Measurements from ENCODE around the gene RPL4. TPM values are rescaled to one million over a fixed set of nuclear protein-coding genes. Genes with fewer than 3 reads are reported as not detected.

The RPL4 gene
- total and polyA plus RNA-seq, 2 donors (not counting 1 experiment from before 2014, with no cell fraction given), result 2,546 to 2,691 TPM

- ChIA-PET CTCF (interaction anchor here (1.6 kb wide), 1 partner anchor 160 kb away, joined by 3 read pairs; no protein-coding TSS in a partner anchor), POLR2A (no interaction called here)
- H3K27ac Mint-ChIP-seq, result no peak overlapping the region
- Histone ChIP-seq H3K36me3 (replicated peaks in 1 of 2; ENCODE audit: control extremely low read depth in 1 of 2, control insufficient read depth in 1 of 2, extremely low read depth in 1 of 2, insufficient read depth in 2 of 2, low read length in 1 of 2) (peaks cover 0 to 6% of the 10 kb centered on the region in 2 experiments), H2AFZ (ENCODE audit: insufficient read depth, low read depth, low read length, poor library complexity, severe bottlenecking) (no peak overlapping the region), H3K4me3 (ENCODE audit: control extremely low read depth in 1 of 5, extremely low read depth in 1 of 5, insufficient read depth in 1 of 5, low read depth in 2 of 5, low read length in 4 of 5) (no peak overlapping the region), H3K27me3 (replicated peaks in 1 of 4; ENCODE audit: control extremely low read depth in 1 of 4, control insufficient read depth in 3 of 4, insufficient read depth in 4 of 4, low read length in 3 of 4) (no peaks in the 10 kb centered on the region), H3K4me2 (replicated peaks; ENCODE audit: low read depth, low read length, poor library complexity, severe bottlenecking) (no peak overlapping the region), H3K9me3 (ENCODE audit: control extremely low read depth in 1 of 3, control insufficient read depth in 2 of 3, insufficient read depth in 1 of 3, low read length in 2 of 3) (no peaks in the 10 kb centered on the region), H3K27ac (ENCODE audit: low read length in 2 of 2) (no peak overlapping the region), H3K79me2 (ENCODE audit: control insufficient read depth, insufficient read depth, low read length) (no peaks in the 10 kb centered on the region), H3K4me1 (ENCODE audit: control insufficient read depth in 2 of 2, insufficient read depth in 2 of 2, low read length in 2 of 2) (peaks cover 6 to 12% of the 10 kb centered on the region in 2 donors), H4K20me1 (ENCODE audit: control insufficient read depth, insufficient read depth, low read length, poor library complexity, severe bottlenecking) (no peaks in the 10 kb centered on the region), H3K9ac (ENCODE audit: low read length) (no peak overlapping the region)
- 98% methylated on average over 4 of the region's 4 CpGs for WGBS (ENCODE audit: insufficient coverage)
- no peak for DNase-seq
- H3K4me3 Mint-ChIP-seq, result no peak overlapping the region
- no peaks in the 10 kb centered on the region for H3K27me3 Mint-ChIP-seq
- TF ChIP-seq EZH2 (IDR thresholded peaks at IDR 0.05; ENCODE audit: borderline replicate concordance, insufficient read depth, low read depth, low read length, poor library complexity, severe bottlenecking), result no peak
- TF ChIP-seq CTCF (IDR thresholded peaks at IDR 0.05), result no peak
- peaks cover 10% of the 10 kb centered on the region for H3K4me1 Mint-ChIP-seq
- ATAC-seq (ENCODE audit: low read depth), result no peak
- H3K9me3 Mint-ChIP-seq (ENCODE audit: insufficient read depth), result no peaks in the 10 kb centered on the region
- intact Hi-C loops (cut with micrococcal nuclease), result no loop called here
Measured at GRCh38 chr15:66476535-66476934, 28.1 kb downstream of the RPL4 start.

- Histone ChIP-seq H3K4me3 (ENCODE audit: control extremely low read depth in 1 of 5, extremely low read depth in 1 of 5, insufficient read depth in 1 of 5, low read depth in 2 of 5, low read length in 4 of 5) (no peak overlapping the region), H3K9me3 (ENCODE audit: control extremely low read depth in 1 of 3, control insufficient read depth in 2 of 3, insufficient read depth in 1 of 3, low read length in 2 of 3) (no peaks in the 10 kb centered on the region), H3K27ac (ENCODE audit: low read length in 2 of 2) (no peak overlapping the region), H4K20me1 (ENCODE audit: control insufficient read depth, insufficient read depth, low read length, poor library complexity, severe bottlenecking) (no peaks in the 10 kb centered on the region), H3K27me3 (replicated peaks in 1 of 4; ENCODE audit: control extremely low read depth in 1 of 4, control insufficient read depth in 3 of 4, insufficient read depth in 4 of 4, low read length in 3 of 4) (no peaks in the 10 kb centered on the region), H3K36me3 (replicated peaks in 1 of 2; ENCODE audit: control extremely low read depth in 1 of 2, control insufficient read depth in 1 of 2, extremely low read depth in 1 of 2, insufficient read depth in 2 of 2, low read length in 1 of 2) (peaks cover 0 to 4% of the 10 kb centered on the region in 2 experiments), H3K9ac (ENCODE audit: low read length) (no peak overlapping the region), H2AFZ (ENCODE audit: insufficient read depth, low read depth, low read length, poor library complexity, severe bottlenecking) (no peak overlapping the region), H3K79me2 (ENCODE audit: control insufficient read depth, insufficient read depth, low read length) (no peaks in the 10 kb centered on the region), H3K4me2 (replicated peaks; ENCODE audit: low read depth, low read length, poor library complexity, severe bottlenecking) (no peak overlapping the region), H3K4me1 (ENCODE audit: control insufficient read depth in 2 of 2, insufficient read depth in 2 of 2, low read length in 2 of 2) (peaks cover 11 to 17% of the 10 kb centered on the region in 2 donors)
- POLR2A ChIA-PET, result no interaction called here
- Mint-ChIP-seq H3K4me3 (no peak overlapping the region), H3K4me1 (peaks cover 16% of the 10 kb centered on the region), H3K9me3 (ENCODE audit: insufficient read depth) (no peaks in the 10 kb centered on the region), H3K27me3 (no peaks in the 10 kb centered on the region), H3K27ac (no peak overlapping the region)
- no CpG with 5 or more reads among the region's 3 CpGs for WGBS (ENCODE audit: insufficient coverage)
- TF ChIP-seq EZH2 (IDR thresholded peaks at IDR 0.05; ENCODE audit: borderline replicate concordance, insufficient read depth, low read depth, low read length, poor library complexity, severe bottlenecking) (no peak), CTCF (IDR thresholded peaks at IDR 0.05) (no peak)
- no peak for ATAC-seq (ENCODE audit: low read depth)
- intact Hi-C loops (cut with micrococcal nuclease), result no loop called here
- DNase-seq, result no peak
- CTCF ChIA-PET, result interaction anchor here (1.2 to 1.6 kb wide), 2 partner anchors 24 to 158 kb away, joined by 3 read pairs; no protein-coding TSS in a partner anchor
Measured at GRCh38 chr15:66474963-66475362, 29.7 kb downstream of the RPL4 start.

All from B cell (primary cell).